Activated CD4-positive, alpha-beta T cell treated with anti-CD3 and anti-CD28 coated beads, Interleukin-2, amount 50 U/mL, for 16 hours (primary cell): Measurements from ENCODE around the gene CAMTA1.
"Not testable (repeated sequence)": the region's sequence is repeated elsewhere in the genome, so short reads cannot be mapped to it uniquely, and the experiment has no call there.

Experiments
- DNase-seq: peaks from one replicate; pipeline ENCODE4 v3.0.0-alpha.2; 2020

Gene CAMTA1

GRCh38 chr1:6912518-6912917 is 127.3 kb downstream of the CAMTA1 start:
- DNase-seq, result no peak

- no peak for DNase-seq
These were observed 127.8 kb downstream of the CAMTA1 start for GRCh38 chr1:6913086-6913485.

- no peak for DNase-seq
These were observed 129.5 kb downstream of the CAMTA1 start for GRCh38 chr1:6914706-6915105.

- DNase-seq, result no peak
These were observed 130.8 kb downstream of the CAMTA1 start for GRCh38 chr1:6915999-6916565.

GRCh38 chr1:6917067-6917466 is 131.8 kb downstream of the CAMTA1 start:
- no peak for DNase-seq

GRCh38 chr1:6918186-6918924 is 133.1 kb downstream of the CAMTA1 start:
- no peak for DNase-seq

- DNase-seq, result no peak
These were observed 133.8 kb downstream of the CAMTA1 start for GRCh38 chr1:6918925-6919511.

GRCh38 chr1:6921506-6921905 is 136.3 kb downstream of the CAMTA1 start:
- DNase-seq, result not testable (repeated sequence)

- no peak for DNase-seq
These were observed 137.1 kb downstream of the CAMTA1 start for GRCh38 chr1:6922096-6922931.

GRCh38 chr1:6923012-6923411 is 137.8 kb downstream of the CAMTA1 start:
- DNase-seq, result no peak

- DNase-seq, result no peak
These were observed 138.2 kb downstream of the CAMTA1 start for GRCh38 chr1:6923416-6923815.

GRCh38 chr1:6923955-6924881 is 139.0 kb downstream of the CAMTA1 start:
- no peak for DNase-seq

- DNase-seq, result no peak
These were observed 139.6 kb downstream of the CAMTA1 start for GRCh38 chr1:6924891-6925290.

GRCh38 chr1:6927626-6928025 is 142.4 kb downstream of the CAMTA1 start:
- no peak for DNase-seq

GRCh38 chr1:6928106-6928885 is 143.0 kb downstream of the CAMTA1 start:
- no peak for DNase-seq

- no peak for DNase-seq
These were observed 145.6 kb downstream of the CAMTA1 start for GRCh38 chr1:6930732-6931300.

- no peak for DNase-seq
These were observed 150.2 kb downstream of the CAMTA1 start for GRCh38 chr1:6935361-6935883.

GRCh38 chr1:6935911-6936690 is 150.8 kb downstream of the CAMTA1 start:
- DNase-seq, result no peak

GRCh38 chr1:6937048-6937447 is 151.8 kb downstream of the CAMTA1 start:
- DNase-seq, result no peak

- DNase-seq, result no peak
These were observed 154.1 kb downstream of the CAMTA1 start for GRCh38 chr1:6939363-6939762.
